Measurements from ENCODE around the gene CD164L2.

Gene CD164L2

DNA sequence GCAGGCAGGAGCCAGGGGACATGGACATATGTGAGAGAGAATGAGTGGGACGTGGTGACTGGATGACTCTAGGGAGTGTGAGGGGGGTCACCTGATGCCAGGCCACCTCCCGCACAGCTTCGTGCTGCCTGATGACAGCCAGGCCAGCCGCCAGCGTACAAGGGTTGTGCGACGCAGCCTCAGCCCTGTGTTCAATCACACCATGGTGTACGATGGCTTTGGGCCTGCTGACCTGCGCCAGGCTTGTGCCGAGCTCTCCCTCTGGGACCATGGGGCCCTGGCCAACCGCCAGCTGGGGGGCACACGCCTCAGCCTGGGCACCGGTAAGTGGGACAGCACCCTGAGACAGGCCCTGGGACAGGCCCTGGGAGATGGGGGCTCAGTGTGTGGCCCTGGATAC is 30.0 kb downstream of the CD164L2 start:
- H4K5ac ChIP-seq (ENCODE audit: low read length): no peak overlapping the region
- no peak overlapping the region for H4K8ac ChIP-seq (ENCODE audit: low read depth, low read length)
- H3K79me1 ChIP-seq (ENCODE audit: low read length): peaks cover 2% of the 10 kb centered on the region
- no peak overlapping the region for H2BK15ac ChIP-seq (replicated peaks; ENCODE audit: low read depth)
- H3K27ac ChIP-seq (ENCODE audit: low read depth, low read length): no peak overlapping the region
- H3K79me2 ChIP-seq (ENCODE audit: control insufficient read depth, insufficient read depth, low read length): no peaks in the 10 kb centered on the region
- H3K36me3 ChIP-seq (ENCODE audit: control insufficient read depth, insufficient read depth, low read length): no peaks in the 10 kb centered on the region
- no peak overlapping the region for H3K18ac ChIP-seq (ENCODE audit: low read length)
- H3K4me2 ChIP-seq (ENCODE audit: low read length): no peak overlapping the region
- H3K56ac ChIP-seq (ENCODE audit: low read length): peak overlapping the region; percentile 25
- peaks cover 2% of the 10 kb centered on the region for H3K4me1 ChIP-seq (ENCODE audit: control insufficient read depth, low read depth, low read length)
- DNase-seq: no peak
- no peak overlapping the region for H3K4me3 ChIP-seq (ENCODE audit: low read length)
- H3K27me3 ChIP-seq (ENCODE audit: insufficient read depth, low read length, poor library complexity): no peaks in the 10 kb centered on the region
- no peak overlapping the region for H2BK120ac ChIP-seq (ENCODE audit: low read depth, low read length)
- no CpG with 5 or more reads among the region's 13 CpGs for WGBS (ENCODE audit: extremely low coverage, insufficient coverage, low lambda C conversion rate)
- no peak overlapping the region for H3K9ac ChIP-seq (ENCODE audit: low read length)
- no peak overlapping the region for H3K4ac ChIP-seq (ENCODE audit: low read depth, low read length)
- no peak overlapping the region for H3K23ac ChIP-seq (ENCODE audit: low read length)
- no peak overlapping the region for H2BK5ac ChIP-seq (ENCODE audit: low read length)
- H2AK5ac ChIP-seq (ENCODE audit: low read length): no peak overlapping the region

DNA sequence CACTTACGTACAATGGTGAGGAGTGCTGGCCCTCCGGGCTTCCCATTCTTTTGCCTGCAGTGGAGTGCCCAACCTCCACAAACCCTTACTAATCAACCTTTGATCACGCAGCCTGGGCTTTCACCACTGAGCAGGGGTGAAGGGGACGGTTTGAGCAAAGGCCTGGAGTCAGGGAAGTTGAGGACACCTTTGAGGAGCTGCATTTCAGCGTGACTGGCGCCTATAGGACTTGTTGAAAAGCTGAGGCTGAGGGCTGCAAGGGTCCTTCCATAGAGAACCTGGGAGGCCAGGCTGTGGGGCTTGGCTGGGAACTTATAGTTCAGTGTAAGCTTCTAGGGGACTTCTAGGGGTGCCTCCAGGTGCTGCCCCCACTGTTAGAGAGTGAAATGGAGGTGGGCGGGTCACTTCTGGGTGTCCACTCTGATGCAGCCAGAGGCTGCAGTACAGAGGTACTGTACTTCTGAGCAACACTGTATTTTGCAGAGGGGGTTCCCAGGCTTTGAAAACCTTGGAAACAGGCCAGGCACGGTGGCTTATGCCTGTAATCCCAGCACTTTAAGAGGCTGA is 31.5 kb downstream of the CD164L2 start:
- no peak for DNase-seq
- H3K79me1 ChIP-seq (ENCODE audit: low read length): peaks cover 2% of the 10 kb centered on the region
- no peak overlapping the region for H4K8ac ChIP-seq (ENCODE audit: low read depth, low read length)
- H2BK15ac ChIP-seq (replicated peaks; ENCODE audit: low read depth): no peak overlapping the region
- H3K9ac ChIP-seq (ENCODE audit: low read length): peak overlapping the region; percentile 77
- peak overlapping the region; percentile 48 for H3K4me3 ChIP-seq (ENCODE audit: low read length)
- H2BK120ac ChIP-seq (ENCODE audit: low read depth, low read length): no peak overlapping the region
- H2BK5ac ChIP-seq (ENCODE audit: low read length): no peak overlapping the region
- no peak overlapping the region for H3K4ac ChIP-seq (ENCODE audit: low read depth, low read length)
- H3K4me1 ChIP-seq (ENCODE audit: control insufficient read depth, low read depth, low read length): no peaks in the 10 kb centered on the region
- no peak overlapping the region for H3K23ac ChIP-seq (ENCODE audit: low read length)
- peak overlapping the region; percentile 56 for H3K4me2 ChIP-seq (ENCODE audit: low read length)
- no peaks in the 10 kb centered on the region for H3K36me3 ChIP-seq (ENCODE audit: control insufficient read depth, insufficient read depth, low read length)
- no peak overlapping the region for H2AK5ac ChIP-seq (ENCODE audit: low read length)
- no peaks in the 10 kb centered on the region for H3K79me2 ChIP-seq (ENCODE audit: control insufficient read depth, insufficient read depth, low read length)
- H3K56ac ChIP-seq (ENCODE audit: low read length): peak overlapping the region; percentile 89
- peak overlapping the region; percentile 23 for H3K18ac ChIP-seq (ENCODE audit: low read length)
- H3K27me3 ChIP-seq (ENCODE audit: insufficient read depth, low read length, poor library complexity): no peaks in the 10 kb centered on the region
- H4K5ac ChIP-seq (ENCODE audit: low read length): no peak overlapping the region
- H3K27ac ChIP-seq (ENCODE audit: low read depth, low read length): no peak overlapping the region
- no CpG with 5 or more reads among the region's 8 CpGs for WGBS (ENCODE audit: extremely low coverage, insufficient coverage, low lambda C conversion rate)

DNA sequence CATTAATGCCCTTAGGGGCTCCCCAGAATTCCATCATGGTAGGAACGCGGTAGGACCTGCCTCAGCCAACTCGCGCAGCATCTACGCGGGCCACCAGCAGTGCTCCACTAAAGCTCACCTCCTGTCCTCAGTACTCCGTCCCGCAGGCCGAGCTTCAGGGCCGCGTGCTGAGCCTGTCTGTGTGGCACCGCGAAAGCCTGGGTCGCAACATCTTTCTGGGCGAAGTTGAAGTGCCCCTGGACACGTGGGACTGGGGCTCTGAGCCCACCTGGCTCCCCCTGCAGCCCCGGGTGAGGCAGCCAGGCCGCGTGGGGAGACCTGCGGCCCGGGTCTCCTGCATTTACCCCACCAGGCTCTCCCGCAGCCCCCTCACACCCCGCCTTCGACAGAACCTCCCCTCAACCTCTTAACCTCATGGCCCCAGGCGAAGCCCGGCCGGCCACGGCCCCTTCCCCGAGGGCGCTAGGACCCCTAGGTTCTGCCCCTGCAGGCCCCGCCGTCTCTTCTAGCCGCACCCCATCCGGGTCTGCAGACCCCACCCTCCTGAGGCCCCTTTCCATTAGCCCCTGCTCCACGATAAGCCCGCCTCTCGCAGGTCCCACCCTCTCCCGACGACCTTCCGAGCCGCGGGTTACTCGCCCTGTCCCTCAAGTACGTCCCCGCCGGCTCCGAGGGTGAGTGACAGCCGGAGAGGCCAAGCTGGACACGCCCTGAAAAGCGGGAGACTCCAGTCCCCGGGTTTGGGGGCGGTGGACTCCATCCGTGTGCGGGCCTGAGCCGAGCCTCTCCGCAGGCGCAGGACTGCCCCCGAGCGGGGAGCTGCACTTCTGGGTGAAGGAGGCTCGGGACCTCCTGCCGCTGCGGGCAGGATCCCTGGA is 32.2 kb downstream of the CD164L2 start:
- no peak overlapping the region for H4K8ac ChIP-seq (ENCODE audit: low read depth, low read length)
- no peaks in the 10 kb centered on the region for H3K4me1 ChIP-seq (ENCODE audit: control insufficient read depth, low read depth, low read length)
- H3K23ac ChIP-seq (ENCODE audit: low read length): peak overlapping the region; percentile 48
- peak overlapping the region; percentile 48 for H3K4me3 ChIP-seq (ENCODE audit: low read length)
- no CpG with 5 or more reads among the region's 62 CpGs for WGBS (ENCODE audit: extremely low coverage, insufficient coverage, low lambda C conversion rate)
- no peaks in the 10 kb centered on the region for H3K79me2 ChIP-seq (ENCODE audit: control insufficient read depth, insufficient read depth, low read length)
- peak overlapping the region; percentile 91 for H3K56ac ChIP-seq (ENCODE audit: low read length)
- peak overlapping the region; percentile 58 for H3K4ac ChIP-seq (ENCODE audit: low read depth, low read length)
- H3K79me1 ChIP-seq (ENCODE audit: low read length): peaks cover 2% of the 10 kb centered on the region
- H3K9ac ChIP-seq (ENCODE audit: low read length): peak overlapping the region; percentile 78
- H2BK120ac ChIP-seq (ENCODE audit: low read depth, low read length): no peak overlapping the region
- no peak overlapping the region for H4K5ac ChIP-seq (ENCODE audit: low read length)
- no peak overlapping the region for H2BK15ac ChIP-seq (replicated peaks; ENCODE audit: low read depth)
- peak overlapping the region; percentile 73 for H3K4me2 ChIP-seq (ENCODE audit: low read length)
- no peak overlapping the region for H2BK5ac ChIP-seq (ENCODE audit: low read length)
- H3K36me3 ChIP-seq (ENCODE audit: control insufficient read depth, insufficient read depth, low read length): no peaks in the 10 kb centered on the region
- H3K27me3 ChIP-seq (ENCODE audit: insufficient read depth, low read length, poor library complexity): no peaks in the 10 kb centered on the region
- H3K18ac ChIP-seq (ENCODE audit: low read length): peak overlapping the region; percentile 23
- no peak overlapping the region for H3K27ac ChIP-seq (ENCODE audit: low read depth, low read length)
- DNase-seq: peak; percentile 98
- no peak overlapping the region for H2AK5ac ChIP-seq (ENCODE audit: low read length)

DNA sequence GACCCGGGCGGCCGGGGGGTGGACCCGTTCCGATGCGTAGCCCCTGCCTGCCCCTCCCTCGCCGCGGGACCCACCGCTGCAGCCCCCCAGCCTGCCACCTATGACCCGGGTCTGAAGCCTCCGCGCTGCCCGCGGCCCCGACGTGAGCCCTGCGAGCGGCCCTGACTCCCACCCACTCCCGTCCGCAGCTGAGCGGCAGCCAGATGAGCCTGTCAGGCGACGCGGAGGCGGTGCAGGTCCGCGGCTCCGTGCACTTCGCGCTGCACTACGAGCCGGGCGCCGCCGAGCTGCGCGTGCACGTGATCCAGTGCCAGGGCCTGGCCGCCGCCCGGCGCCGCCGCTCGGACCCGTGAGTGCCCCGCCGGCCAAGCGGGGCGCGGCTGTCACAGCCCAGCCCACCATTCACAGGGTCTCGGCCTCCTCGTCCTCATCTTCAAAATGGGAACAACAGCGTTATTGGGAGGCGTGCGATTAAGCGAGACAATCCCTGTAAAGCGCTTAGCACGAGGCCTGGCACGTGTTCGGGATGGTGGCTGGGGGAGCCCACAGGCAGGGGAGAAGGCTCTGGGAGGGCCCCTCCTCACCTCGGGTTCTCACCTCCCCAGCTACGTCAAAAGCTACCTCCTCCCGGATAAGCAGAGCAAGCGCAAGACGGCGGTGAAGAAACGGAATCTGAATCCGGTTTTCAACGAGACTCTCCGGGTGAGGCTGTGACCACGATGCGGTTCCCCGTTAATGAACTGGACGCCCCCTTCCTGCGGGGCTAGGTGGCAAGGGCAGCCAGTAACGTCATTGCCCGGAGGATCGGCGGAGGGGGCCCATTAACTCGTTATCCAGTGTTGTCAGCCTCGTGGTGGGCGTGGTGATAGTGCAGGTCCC is 33.1 kb downstream of the CD164L2 start:
- Histone ChIP-seq H2BK120ac (ENCODE audit: low read depth, low read length) (no peak overlapping the region), H3K4me2 (ENCODE audit: low read length) (peak overlapping the region; percentile 73), H4K8ac (ENCODE audit: low read depth, low read length) (no peak overlapping the region), H3K27me3 (ENCODE audit: insufficient read depth, low read length, poor library complexity) (no peaks in the 10 kb centered on the region), H3K79me1 (ENCODE audit: low read length) (peaks cover 2% of the 10 kb centered on the region), H3K56ac (ENCODE audit: low read length) (peak overlapping the region; percentile 91), H3K9ac (ENCODE audit: low read length) (peak overlapping the region; percentile 78), H3K36me3 (ENCODE audit: control insufficient read depth, insufficient read depth, low read length) (no peaks in the 10 kb centered on the region), H3K4me3 (ENCODE audit: low read length) (peak overlapping the region; percentile 48), H3K23ac (ENCODE audit: low read length) (peak overlapping the region; percentile 48), H2BK5ac (ENCODE audit: low read length) (no peak overlapping the region), H2BK15ac (replicated peaks; ENCODE audit: low read depth) (no peak overlapping the region), H4K5ac (ENCODE audit: low read length) (no peak overlapping the region), H3K18ac (ENCODE audit: low read length) (no peak overlapping the region), H3K4me1 (ENCODE audit: control insufficient read depth, low read depth, low read length) (no peaks in the 10 kb centered on the region), H2AK5ac (ENCODE audit: low read length) (no peak overlapping the region), H3K4ac (ENCODE audit: low read depth, low read length) (peak overlapping the region; percentile 58), H3K27ac (ENCODE audit: low read depth, low read length) (no peak overlapping the region), H3K79me2 (ENCODE audit: control insufficient read depth, insufficient read depth, low read length) (no peaks in the 10 kb centered on the region)
- DNase-seq: peak; percentile 91
- WGBS (ENCODE audit: extremely low coverage, insufficient coverage, low lambda C conversion rate): no CpG with 5 or more reads among the region's 84 CpGs

DNA sequence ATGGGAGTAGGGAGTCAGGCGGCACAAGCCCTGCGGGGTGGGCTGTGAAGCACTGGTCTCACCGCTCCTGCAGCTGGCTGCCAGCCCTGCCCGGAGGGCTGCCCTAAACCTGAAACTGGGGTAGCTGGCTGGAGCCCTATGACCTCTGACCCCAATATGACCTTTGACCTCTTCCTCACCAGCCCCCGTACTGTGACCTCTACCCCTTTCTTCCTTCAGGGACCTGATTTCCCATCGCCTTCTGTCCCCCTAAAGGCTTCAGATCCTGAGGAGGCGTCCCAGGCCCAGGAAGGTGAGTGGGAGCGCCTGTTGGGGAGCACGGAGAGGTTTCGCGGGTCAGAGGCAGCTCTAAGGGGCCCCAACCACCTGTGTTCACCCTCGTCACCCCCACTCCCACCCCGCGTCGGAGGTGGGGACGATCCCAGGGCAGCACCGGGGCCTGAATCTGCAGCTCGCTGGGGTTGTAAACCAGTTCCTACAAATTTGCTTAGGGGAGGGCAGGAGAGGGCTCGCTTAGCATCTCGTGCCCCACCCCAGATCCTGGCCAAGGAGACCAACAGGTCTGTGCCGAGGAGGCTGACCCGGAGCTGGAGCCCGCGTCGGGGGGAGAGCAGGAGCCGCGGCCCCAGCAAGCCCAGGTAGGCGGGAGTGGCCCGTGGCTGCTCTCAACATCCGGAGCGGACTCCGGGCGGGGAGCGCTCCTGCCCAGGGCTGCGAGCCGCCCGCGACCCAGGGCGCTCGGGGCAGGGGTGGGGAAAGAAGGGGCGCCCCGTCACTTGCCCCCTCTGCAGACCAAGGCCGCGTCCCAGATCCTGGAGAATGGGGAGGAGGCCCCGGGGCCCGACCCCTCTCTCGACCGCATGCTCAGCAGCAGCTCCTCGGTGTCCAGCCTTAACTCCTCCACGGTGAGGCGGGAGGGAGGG is 34.0 kb downstream of the CD164L2 start:
- H3K79me1 ChIP-seq (ENCODE audit: low read length): peaks cover 2% of the 10 kb centered on the region
- H2AK5ac ChIP-seq (ENCODE audit: low read length): no peak overlapping the region
- H3K23ac ChIP-seq (ENCODE audit: low read length): no peak overlapping the region
- no peaks in the 10 kb centered on the region for H3K27me3 ChIP-seq (ENCODE audit: insufficient read depth, low read length, poor library complexity)
- H3K4me1 ChIP-seq (ENCODE audit: control insufficient read depth, low read depth, low read length): no peaks in the 10 kb centered on the region
- H4K5ac ChIP-seq (ENCODE audit: low read length): no peak overlapping the region
- peak overlapping the region; percentile 45 for H3K4me3 ChIP-seq (ENCODE audit: low read length)
- H3K18ac ChIP-seq (ENCODE audit: low read length): no peak overlapping the region
- H3K79me2 ChIP-seq (ENCODE audit: control insufficient read depth, insufficient read depth, low read length): no peaks in the 10 kb centered on the region
- no peak overlapping the region for H4K8ac ChIP-seq (ENCODE audit: low read depth, low read length)
- H2BK5ac ChIP-seq (ENCODE audit: low read length): no peak overlapping the region
- no peak overlapping the region for H3K4ac ChIP-seq (ENCODE audit: low read depth, low read length)
- H3K4me2 ChIP-seq (ENCODE audit: low read length): peak overlapping the region; percentile 73
- peak overlapping the region; percentile 91 for H3K56ac ChIP-seq (ENCODE audit: low read length)
- no peak overlapping the region for H2BK15ac ChIP-seq (replicated peaks; ENCODE audit: low read depth)
- H3K27ac ChIP-seq (ENCODE audit: low read depth, low read length): no peak overlapping the region
- H3K9ac ChIP-seq (ENCODE audit: low read length): peak overlapping the region; percentile 78
- no CpG with 5 or more reads among the region's 51 CpGs for WGBS (ENCODE audit: extremely low coverage, insufficient coverage, low lambda C conversion rate)
- no peak overlapping the region for H2BK120ac ChIP-seq (ENCODE audit: low read depth, low read length)
- peak; percentile 88 for DNase-seq
- no peaks in the 10 kb centered on the region for H3K36me3 ChIP-seq (ENCODE audit: control insufficient read depth, insufficient read depth, low read length)

Measured in mesendoderm (in vitro differentiated cells).